Hepatic stellate cell (primary cell): ENCODE results near the gene PIK3R5.

Experiments
- DNase-seq: peaks from one replicate; pipeline ENCODE4 v3.0.0; 2011; ENCODE audit warnings: low spot score

The PIK3R5 gene

DNA sequence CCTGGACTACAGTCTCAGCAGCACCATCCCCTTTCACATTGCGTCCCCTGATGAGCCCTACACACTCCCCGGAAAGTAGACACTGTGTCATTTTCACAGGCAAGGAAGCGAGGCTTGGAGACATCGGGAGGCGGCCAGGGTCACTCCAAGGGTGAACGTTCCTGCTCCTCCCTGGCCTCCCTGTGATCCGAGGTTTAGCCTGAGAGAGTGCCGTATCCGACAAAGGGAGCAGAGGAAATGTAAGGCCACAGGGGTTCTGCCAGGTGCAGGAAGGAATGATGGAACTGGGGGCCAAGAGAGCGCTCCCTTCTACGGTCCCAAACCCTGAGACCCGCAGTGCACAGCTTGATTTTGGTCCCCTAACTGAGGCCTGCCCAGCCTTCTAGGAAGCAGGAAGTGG is 90.1 kb downstream of the PIK3R5 start:
- DNase-seq, result no peak

DNA sequence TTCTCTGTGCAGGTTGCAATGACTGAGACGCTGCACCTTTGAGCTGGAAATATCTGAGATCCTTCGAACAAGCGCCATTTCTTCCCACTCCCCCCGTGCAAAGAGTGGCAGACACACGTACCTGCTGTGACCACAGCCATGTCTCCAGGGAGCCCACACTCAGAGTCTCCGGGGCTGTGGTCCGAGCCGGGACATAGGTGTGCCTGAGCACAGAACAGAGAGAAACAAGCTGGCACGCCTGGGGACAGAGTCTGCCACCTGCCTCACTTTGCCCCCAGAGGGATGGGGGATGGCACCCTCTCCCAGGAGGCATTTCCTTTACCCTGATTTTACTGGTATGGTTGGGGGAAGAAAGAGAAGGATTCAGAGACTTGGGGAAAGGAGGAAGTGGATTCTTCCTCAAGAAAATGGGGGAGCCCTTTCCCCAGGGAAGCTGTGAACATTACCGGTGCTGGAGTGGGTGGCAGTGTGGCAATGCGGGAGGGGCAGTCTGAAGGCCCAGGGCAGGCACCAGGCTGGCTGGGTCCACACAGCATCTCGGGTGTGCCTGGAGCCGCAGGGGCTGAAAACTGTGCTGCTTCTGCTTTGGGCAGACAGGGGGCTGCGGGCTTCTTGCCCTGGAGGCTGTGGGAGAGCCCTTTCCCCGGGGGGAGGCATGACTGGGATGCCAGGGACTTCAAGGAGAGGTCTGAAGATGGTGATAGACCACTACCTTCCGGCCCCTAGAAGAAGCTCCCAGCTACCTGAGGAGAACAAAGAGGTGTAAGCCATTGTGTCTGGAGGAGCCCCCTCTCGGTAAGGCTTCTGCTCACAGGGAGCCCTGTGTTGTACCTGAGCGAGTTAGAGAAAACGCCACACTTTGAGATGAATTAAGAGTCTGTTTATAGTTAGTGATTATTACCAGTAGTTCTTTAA is 91.4 kb downstream of the PIK3R5 start:
- no peak for DNase-seq

DNA sequence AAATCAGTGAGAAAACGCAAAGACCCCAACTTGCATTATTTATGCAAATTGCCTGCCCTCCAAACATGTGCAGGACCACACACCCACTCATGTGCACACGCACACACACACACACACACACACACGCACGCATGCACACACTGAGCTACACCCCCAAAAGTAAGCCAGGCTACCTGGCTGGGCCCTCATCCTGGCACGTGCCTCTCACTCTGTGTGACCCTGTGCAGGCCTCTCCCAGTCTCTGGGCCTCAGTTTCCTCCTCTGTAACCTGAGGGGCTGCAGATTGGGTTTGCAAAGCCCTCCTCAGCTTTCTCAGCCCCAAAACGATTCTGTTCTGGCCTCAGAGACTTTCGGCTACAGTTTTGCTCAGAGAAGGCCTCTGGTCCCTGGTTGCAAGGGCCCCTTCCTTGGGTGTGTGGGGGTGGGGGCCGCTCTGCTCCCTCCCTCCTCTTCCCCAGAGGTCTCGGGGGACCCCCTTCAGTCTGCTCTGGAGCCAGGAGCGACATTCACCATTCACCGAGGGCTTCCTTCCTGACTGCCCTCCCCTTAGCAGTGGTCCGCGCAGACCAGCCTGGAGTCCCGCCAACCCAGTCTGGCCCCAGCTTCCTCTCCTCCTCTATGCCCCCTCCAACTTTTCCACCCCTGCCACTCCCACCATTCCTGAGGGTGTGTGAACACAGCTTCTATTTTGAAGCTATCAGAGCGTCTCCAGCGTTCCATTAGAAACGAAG is 92.6 kb downstream of the PIK3R5 start:
- no peak for DNase-seq

DNA sequence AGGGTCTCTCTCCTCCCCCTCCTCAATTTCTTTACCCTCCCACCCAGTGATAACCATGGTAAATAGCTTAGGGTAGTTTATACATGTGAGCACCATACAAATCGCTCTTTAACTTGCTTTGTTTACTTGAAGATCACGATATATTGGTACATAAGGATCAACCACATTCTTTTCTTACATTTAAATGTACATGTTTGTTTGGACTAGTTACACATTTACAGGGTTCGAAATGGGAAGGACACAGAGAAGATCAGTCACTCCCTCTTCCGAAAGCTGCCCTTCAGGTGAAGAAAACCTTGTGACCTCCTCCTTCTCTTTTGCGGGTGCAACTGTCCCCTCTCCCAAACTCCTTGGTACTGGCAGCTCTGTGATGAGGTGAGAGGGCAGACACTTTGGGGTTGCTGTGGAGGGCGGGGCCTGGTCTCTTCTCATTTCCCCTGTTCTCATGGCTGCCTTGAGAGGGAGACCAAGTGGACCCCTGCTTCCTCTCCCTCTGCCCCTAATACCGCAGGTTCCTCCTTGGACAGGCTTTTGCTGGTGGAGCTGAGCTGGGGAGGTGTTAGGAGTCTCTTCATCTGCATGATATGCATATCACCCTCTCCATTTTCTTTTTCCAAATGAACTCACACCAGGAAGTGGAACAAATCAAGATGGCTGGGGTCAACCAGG is 93.3 kb downstream of the PIK3R5 start:
- no peak for DNase-seq

DNA sequence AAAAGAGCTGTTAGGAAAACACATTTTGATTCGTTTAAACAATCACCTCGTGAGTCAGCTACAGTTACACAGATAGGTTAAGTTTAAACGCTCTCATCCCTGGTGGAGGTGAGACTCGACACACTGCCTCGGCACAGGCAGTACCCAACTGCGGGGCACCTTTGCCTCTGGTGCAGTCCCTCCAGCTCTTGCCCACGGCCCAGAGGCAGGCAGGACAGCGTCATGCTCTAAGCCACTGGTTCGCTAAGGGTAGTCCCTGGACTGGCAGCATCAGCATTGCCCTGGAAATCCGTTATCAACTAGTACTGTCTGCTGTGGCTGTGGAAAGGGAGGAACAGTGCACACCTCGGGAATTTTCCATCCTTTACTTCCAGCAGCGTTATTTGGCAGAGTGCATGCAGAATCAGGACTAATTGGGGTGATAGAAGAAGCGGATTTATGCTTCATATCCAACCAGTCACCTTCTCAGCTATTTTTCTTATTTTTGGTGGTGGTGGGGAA is 94.4 kb downstream of the PIK3R5 start:
- DNase-seq, result no peak

DNA sequence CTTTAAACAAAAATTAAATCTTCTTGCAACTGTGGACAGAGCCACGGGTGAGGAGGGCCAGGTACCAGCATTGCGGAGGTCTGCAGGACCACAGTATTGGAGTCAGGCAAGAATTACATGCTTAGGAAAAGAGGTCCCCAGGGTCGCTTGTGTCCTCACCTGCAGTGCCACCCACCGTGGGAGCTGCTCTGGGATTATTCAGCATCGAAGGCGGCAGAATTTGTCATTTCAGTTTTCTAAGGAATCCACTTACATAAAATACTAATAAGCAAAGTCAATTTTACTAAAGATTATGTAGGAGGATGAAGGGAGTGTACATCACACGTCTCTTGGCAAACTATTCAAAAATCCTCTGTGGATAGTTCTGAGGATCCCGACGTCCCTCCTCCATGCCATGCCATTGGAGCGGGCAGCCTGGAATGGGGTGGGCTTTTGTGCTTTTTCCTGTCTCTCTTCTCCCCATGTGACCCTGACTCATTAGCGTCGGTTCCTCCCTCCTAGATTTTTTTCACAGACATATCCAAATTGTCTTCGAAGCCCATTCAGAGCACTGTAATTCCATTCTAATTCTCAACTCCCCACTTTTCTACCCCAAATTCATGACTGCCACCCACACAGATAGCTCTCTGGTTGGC is 95.0 kb downstream of the PIK3R5 start:
- DNase-seq, result no peak

DNA sequence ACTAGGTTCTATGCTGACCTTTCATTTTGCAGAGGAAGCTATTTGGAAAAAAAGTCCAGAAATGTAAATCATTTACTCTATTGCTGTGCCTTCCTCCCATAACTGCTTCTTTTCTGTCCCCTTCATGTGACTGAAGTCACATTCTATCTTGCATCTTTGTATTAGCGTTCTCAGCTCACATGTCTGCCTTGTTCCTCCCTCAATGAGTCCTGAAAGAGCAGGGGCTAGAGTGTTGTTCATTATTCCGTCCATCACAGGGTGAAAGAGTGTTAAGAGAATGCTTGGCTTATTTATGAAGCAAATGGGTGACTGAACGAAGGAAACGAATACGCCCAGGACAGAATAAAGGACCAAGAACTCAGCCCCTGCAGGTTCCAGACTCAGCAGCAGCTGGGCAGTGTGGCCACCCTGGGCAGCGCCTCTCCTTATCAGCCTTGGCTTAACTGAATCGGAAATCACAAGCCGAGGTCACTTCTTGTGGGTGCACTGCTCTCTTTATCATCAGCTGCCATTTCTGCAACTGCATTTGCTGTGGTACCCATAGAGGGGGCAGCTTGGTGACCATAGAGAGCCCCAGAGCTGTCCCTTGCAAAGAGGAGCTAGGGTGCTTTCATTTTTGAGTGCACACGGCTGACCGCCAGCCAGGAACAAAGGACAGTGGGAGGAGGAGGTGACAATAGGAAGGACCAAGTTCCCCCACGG is 96.2 kb downstream of the PIK3R5 start:
- no peak for DNase-seq

DNA sequence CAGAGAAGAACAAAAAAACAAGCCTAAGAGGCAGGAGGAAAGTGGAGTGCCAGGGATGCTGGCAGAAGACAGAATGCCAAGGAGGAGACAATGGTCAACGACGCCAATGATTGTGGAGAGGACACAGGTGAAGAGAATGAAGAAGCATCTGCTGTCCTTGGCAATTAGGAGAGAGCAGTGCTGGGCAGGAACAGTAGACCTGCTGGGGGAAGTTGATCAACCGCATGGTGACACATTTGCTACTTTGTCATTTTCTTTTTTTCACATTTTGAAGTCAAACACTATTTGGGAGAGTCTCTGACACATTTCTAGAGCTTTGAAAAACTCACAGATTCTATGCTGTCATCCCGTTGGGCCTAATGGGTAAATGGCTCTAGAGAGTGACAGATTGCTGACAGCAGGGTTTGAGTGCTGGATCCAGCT is 97.0 kb downstream of the PIK3R5 start:
- DNase-seq, result no peak

DNA sequence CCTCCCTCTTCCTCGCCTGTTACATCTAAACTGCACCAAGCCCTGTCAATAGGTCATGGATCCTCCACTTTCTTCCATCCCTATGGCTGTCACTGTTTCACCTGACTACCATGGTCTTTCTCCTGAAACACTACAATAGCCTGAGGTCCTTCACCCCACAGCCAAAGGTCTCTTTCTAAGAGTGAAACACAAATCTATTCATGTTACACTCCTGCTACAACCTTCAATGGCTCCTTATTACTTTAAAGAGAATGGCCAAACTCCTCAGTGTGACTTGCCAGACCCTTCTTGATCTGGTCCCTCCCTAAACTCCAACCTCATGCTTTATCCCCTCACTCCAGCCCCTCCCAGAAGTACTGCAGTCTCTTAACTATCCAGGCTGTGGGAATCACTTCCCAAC is 97.4 kb downstream of the PIK3R5 start:
- no peak for DNase-seq

DNA sequence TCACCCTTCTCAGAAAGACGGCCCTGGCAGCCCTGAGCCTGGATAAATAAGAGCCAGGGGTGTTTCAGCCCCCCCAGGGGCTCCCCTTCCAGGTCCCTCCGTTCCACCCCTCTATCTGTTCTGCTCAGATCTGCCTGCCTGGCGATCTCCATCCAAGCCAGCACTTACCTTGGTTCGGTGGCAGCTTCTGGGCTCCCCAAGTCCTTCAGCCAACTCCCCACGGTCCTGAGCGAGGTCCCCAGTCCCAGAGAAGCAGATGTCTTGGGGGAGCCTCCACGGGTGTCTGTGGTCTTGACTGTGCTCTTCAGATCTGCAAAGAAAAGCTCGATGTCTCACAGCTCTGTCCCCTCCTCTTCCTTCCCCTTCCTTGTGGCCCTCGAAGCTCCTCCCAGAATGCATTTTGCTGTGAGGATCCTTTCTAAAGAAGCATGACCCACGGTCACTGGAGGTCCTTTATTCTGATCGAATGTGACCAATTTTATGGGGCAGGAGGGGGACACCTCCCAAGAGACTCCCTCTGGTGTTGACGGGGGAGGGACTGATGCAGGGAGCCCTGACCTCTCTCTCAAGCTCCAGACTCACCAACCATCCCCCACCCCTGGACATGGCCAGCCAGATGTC is 98.0 kb downstream of the PIK3R5 start, which contains the start of gene PIK3R6:
TSS of gene PIK3R6 (minus strand) at position 314 of the 621 bp plus-strand sequence. CDS start 17,880 bp downstream, outside the sequence.
- DNase-seq, result no peak

DNA sequence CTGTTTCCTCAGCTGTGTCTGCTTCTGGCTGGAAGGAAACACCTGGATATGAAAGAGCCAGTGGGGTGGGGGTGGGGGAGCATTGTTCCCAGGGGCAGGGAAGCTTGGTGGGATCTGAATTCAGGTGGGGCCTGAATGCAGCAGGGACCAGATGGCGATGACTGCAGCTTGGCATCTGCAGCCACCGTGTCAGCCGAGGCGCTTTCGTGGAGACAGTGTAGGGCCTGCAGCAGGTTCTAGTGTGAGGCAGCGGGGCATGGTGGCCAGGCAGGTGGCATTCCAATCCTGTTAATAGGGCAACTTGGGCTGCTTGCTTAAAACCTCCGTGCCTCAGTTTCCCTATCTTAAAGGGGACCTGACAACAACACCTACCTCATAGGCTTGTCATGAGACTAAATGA is 99.7 kb downstream of the PIK3R5 start:
- no peak for DNase-seq

DNA sequence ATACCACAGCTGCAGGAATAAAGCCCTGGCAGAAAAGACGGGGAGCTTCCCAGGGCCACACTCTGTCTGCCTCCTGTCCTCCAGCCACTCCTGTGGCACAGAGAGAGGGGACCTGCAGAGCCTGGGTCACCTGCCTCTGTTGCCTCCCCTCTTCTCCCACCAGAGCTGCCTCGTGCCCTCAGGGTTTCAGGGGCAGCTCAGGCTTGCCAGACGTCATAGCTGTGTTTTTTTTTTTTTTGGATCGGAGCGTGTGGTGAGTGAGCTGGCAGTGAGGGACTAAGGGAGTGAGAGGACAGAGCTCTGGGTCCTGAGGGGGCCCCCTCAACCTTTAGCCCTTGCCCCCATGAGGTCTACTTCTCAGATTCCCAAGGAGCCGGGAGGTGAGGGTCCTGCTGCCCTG is 100.1 kb downstream of the PIK3R5 start:
- no peak for DNase-seq

DNA sequence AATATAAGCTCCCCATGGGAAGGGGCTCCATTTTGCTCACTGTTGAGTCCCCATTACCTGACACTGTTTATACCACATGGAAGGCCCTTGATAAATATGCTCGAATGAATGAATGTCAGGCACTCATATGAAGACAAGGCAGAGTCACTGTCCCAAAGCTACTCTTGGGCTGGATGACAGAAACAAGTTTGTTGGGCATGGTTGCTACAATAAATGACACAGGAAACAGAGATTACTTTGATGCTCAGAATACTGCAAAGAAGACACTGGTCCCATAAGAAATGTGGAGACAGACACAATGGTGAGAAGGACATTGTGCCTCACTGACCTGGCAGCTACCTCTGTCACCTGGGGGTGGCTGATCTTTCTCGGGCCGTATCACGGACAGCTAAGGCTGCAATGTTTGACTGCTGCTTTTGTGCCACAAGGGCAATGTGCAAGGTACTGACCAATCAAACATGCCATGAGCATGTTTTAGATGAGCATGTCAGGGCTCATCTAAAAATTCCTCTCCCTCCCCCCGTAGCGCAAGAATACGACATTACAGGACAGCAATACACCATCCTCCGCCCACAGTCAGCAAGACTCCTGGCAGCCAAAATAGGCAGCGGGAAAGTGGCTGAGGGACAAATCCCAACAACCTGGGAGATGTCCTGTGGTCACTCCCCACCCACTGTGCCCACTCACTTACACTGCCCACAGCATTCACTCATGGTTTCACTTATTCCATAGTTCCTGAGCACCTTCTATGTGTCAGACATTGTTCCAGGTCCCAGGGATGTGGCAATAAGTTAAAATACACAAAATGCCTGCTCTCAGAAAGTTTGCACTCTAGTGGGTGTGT is 103.1 kb downstream of the PIK3R5 start:
- DNase-seq, result no peak

DNA sequence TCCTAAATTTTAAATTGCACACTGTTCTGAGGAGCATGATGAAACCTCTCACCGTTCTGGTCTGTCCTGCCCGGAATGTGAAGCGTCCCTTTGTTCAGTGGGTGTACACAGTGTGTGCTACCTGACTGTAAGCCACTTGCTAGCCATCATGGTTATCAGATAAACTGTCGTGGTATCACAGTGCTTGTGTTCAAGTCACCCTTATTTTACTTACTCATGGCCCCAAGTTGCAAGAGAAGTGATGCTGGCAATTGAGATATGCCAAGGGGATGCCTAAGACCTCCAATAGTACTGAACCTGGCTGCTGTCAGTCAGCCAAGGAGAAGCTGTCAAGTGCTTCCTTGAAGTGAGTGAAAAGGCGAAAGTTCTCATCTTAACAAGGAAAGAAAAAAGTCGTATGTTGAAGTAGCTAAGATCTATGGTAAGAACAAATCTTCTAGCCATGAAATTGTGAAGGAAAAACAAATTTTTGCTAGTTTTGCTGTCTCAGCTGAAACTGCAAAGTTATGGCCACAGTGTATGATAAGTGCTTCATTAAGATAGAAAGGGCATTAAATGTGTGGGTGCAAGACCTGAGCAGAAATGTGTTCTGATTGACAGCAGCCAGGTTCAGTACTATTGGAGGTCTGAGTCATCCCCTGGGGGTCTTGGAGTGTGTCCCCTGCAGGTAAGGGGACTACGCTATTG is 103.9 kb downstream of the PIK3R5 start:
- DNase-seq, result no peak

DNA sequence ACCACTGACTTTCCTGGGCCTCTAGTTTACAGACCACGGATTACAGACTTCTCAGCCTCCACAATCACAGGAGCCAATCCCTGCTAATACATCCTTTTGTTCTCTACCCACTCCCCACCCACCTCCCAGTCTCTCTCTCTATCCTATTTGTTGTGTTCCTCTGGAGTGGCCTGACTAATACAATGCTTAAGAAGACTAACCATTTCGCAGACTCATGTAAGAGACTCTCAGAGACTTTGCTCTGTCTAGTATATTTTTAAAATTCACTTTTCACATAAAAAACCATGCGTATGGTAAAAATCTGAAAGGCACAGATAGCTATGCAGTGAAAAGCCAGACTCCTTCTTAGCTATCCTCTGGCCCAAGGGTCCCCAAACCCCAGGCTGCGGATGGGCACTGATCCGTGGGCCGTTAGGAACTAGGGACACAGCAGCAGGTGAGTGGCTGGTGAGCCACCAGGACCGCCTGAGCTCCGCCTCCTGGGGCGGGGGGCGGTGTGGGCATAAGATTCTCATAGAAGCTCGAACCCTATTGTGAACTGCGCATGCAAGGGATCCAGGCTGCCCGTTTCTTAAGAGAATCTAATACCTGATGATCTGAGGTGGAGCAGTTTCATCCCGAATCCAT is 105.6 kb downstream of the PIK3R5 start:
- DNase-seq, result no peak

DNA sequence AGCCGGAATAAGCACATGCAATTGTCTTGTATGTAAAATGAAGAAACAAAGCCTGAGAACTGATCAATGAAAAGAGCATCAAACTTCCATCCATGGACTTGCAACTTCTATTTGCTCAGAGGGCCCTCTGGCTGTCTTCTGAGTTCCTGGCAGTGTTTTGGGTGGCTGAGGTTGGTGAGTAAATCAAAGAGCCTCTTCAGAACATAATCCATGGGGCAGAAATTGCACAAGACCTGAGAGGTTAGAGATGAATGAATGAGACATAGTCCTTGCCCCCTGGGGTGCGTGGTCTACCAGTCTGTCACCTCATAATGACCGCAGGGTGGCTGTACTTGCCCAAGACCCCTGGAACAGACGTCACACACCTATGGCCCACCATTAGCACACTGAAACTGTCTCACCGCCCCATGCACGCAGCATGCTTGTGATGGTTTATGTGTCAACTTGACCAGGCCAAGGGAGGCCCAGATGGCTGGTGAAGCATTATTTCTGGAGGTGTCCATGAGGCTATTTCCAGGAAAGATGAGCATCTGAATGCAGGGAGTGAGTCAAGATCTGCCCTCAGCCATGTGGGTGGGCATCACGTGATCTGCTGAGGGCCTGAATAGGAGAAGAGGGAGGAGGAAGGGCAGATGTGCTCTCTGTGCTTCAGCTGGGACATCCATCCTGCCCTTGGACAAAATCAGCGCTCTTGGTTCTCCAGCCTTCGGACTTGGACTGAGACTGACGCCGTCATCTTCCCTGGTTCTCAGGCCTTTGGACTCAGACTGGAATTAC is 106.3 kb downstream of the PIK3R5 start:
- DNase-seq, result no peak

DNA sequence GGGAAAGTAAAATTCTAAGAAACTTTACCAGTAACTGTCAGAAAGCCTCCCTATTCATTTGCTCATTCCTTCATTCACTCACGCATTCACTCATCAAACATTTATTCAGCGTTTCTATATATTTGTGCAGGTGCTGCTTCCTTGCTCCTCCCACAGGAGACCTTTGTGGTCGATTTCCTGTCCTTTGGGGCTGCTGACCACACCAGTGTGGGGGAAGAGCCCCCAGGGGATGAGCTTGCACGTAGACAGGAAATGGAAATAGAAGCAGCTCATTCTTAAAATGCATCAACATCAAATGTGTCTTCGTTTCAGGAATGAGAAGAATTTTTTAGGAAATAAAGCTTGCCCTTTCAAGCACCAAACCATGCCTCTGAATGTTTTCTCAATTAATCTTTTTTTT is 107.6 kb downstream of the PIK3R5 start:
- no peak for DNase-seq
